Muscle of leg (tissue), 11 donors: ENCODE data around the gene RNU6-8. TPM values are rescaled to one million over a fixed set of nuclear protein-coding genes. Genes with fewer than 3 reads are reported as not detected.

Experiments used
- DNase-seq: peaks from one replicate; pipeline ENCODE4 v3.0.0; 2013
- H3K27ac ChIP-seq: one replicate; pipeline ENCODE4 v1.5.1; 2013; ENCODE audit warnings: mild to moderate bottlenecking, low read length, control low read depth
- H3K27me3 ChIP-seq: one replicate; pipeline ENCODE4 v1.6.1; 2013; ENCODE audit warnings: low read length; ENCODE audit not compliant: control insufficient read depth, insufficient read depth
- H3K36me3 ChIP-seq: one replicate; pipeline ENCODE4 v1.6.1; 2013; ENCODE audit warnings: low read length; ENCODE audit not compliant: control insufficient read depth, insufficient read depth
- H3K4me1 ChIP-seq: one replicate; pipeline ENCODE4 v1.6.1; 2013; ENCODE audit warnings: low read length; ENCODE audit not compliant: control insufficient read depth, insufficient read depth
- H3K4me3 ChIP-seq: one replicate; pipeline ENCODE4 v1.5.1; 2013; ENCODE audit warnings: low read length, control low read depth
- H3K9me3 ChIP-seq: replicated peaks from 2 replicates; pipeline ENCODE4 v1.6.1; 2013; ENCODE audit warnings: low read depth, low read length; ENCODE audit not compliant: control insufficient read depth
- WGBS: methylation state at CpG from one replicate; pipeline ENCODE4 v1.1.5; 2013; ENCODE audit warnings: missing lambda C conversion rate; ENCODE audit not compliant: insufficient coverage; 5-methylcytosine and 5-hydroxymethylcytosine counted together
- polyA plus RNA-seq, 8 donors: library from polyadenylated mRNA; unstranded; fragments of 120-200 nt; gene quantifications; one replicate each; pipeline versions ENCODE4 v1.2.1 to v1.2.3, GENCODE V29; 2013; ENCODE audit warnings: inconsistent platforms in 1 of 8, low replicate concordance in 1 of 8; ENCODE audit not compliant: insufficient read length in 8 of 8, insufficient read depth in 1 of 8
- total RNA-seq: library from RNA; stranded (reverse); fragments of 120-200 nt; gene quantifications from one replicate; pipeline ENCODE4 v1.2.4, GENCODE V29; 2013

Gene RNU6-8
- total and polyA plus RNA-seq, 9 donors, result not detected

DNA sequence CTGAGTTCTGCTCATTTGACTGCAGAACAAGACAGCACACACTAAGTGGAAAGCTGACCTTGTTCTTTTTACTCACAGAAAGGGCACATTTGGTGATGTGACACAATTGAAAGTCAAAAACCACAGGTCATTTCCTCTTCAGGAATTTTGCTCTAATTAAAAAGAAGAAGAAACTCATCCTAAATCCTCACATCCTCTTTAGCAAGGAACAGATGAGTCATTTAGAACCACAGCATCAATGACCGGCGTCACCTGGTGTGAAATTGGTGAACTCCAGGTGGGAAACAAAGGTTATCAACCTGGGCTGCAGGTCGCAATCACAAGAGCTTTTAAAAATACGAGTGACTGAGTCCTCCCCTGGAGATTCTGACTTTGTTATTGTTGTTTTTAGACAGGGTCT, 2.9 kb upstream of the RNU6-8 start:
- no peak overlapping the region for H3K27ac ChIP-seq
- no peaks in the 10 kb centered on the region for H3K9me3 ChIP-seq
- peak; percentile 32 for DNase-seq
- H3K27me3 ChIP-seq, result no peaks in the 10 kb centered on the region
- no peaks in the 10 kb centered on the region for H3K36me3 ChIP-seq
- 70% methylated on average over 4 of the region's 4 CpGs for WGBS
- H3K4me1 ChIP-seq, result peaks cover 7% of the 10 kb centered on the region
- H3K4me3 ChIP-seq, result no peak overlapping the region

DNA sequence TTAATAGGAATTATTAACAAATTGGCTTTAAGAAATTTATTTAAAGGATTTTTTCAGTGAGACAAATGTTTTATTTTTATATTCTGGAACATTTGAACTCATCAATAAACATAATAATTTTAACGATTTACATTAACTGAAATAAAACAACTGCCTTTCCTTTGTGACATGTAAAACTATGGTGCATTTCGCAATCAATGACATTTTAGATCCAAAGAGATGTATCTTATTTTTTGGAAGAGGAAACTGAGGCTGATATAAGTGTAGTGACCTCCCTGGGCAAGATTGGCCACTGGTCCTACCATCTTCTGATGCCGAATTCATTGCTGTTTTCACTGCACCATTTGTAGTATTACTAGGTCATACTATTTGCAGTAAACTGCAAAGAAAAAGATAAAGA, 2.5 kb upstream of the RNU6-8 start:
- H3K9me3 ChIP-seq, result no peaks in the 10 kb centered on the region
- H3K27me3 ChIP-seq, result no peaks in the 10 kb centered on the region
- no peak for DNase-seq
- H3K27ac ChIP-seq, result no peak overlapping the region
- no peaks in the 10 kb centered on the region for H3K36me3 ChIP-seq
- WGBS, result no CpG with 5 or more reads among the region's 3 CpGs
- H3K4me1 ChIP-seq, result peaks cover 7% of the 10 kb centered on the region
- no peak overlapping the region for H3K4me3 ChIP-seq

DNA sequence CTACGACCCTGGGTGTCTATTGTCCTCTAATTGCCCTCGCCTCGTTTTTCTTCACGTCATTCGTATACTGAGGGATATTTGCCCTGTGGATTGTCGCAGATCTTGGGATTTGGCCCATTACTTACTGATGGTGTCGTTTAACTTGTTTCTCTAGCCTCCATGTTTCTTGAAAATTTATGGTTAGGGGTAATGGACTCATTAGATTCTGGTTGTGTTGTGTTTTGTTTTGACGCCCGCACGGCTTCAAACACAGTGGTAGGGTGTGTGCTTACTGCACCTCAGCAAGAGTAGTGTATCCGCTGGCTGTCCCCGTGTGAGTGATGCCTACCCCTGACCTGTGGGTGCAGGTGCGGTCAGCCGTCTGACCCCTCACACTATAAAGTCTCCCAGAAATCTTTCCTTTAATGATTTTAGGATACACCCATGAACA, 874 bp upstream of the RNU6-8 start:
- no peaks in the 10 kb centered on the region for H3K27me3 ChIP-seq
- H3K27ac ChIP-seq, result peak overlapping the region; percentile 96
- H3K36me3 ChIP-seq, result no peaks in the 10 kb centered on the region
- no peaks in the 10 kb centered on the region for H3K9me3 ChIP-seq
- WGBS, result 0% methylated on average over 5 of the region's 14 CpGs
- peak; percentile 36 for DNase-seq
- peaks cover 7% of the 10 kb centered on the region for H3K4me1 ChIP-seq
- H3K4me3 ChIP-seq, result peak overlapping the region; percentile 95

DNA sequence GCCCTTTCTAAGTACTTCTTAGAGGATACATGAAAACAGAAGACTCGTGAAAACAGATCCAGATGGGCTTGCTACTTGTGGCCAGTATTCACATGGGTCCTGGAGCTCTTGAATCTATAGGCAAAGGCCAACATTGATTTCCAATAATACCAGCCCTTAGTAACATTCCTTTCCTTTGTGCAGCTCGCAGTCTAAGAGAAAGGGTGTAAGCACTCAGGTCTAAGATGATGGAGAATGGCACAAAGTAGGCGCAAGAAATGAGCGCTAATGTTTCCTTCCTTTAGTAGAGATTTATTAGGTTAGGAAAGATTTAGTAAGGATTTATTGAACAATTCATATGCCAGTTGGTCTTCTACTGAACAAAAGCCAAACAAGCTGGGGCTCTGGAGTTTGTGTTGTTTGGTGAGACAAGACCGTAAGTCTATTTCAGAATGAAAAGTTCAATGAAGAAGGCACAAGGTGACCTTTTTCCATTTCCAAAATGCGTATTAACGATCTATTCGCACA, 525 bp downstream of the RNU6-8 start:
- no peaks in the 10 kb centered on the region for H3K36me3 ChIP-seq
- WGBS, result 0% methylated on average over 4 of the region's 8 CpGs

DNA sequence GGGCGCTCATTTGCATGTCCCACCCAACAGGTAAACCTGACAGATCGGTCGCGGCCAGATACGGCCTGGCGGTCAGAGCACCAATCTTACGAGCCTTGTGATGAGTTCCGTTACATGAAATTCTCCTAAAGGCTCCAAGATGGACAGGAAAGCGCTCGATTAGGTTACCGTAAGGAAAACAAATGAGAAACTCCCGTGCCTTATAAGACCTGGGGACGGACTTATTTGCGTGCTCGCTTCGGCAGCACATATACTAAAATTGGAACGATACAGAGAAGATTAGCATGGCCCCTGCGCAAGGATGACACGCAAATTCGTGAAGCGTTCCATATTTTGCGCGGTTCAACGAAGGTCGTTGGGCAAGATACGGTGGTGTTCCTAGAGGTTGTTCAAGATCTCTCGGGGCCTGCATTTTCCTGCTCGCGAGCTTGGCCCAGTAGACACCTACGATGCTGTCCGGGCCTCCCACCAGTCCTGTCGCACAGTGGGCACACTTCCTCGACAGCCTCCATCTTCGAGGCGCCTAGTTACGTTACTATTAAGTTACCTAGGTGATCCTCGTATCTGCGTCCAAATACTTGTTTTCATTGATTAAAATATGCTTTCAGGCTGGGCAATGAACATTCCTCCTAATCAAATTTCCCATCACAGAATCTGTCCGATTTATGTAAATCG, 1.1 kb downstream of the RNU6-8 start, which contains the start of gene RNU6-7:
TSS of gene RNU6-7 (plus strand) at position 230 of the 675 bp plus-strand sequence.
- H3K4me1 ChIP-seq, result peaks cover 7% of the 10 kb centered on the region
- peak; percentile 61 for DNase-seq
- H3K36me3 ChIP-seq, result no peaks in the 10 kb centered on the region
- H3K27me3 ChIP-seq, result no peaks in the 10 kb centered on the region
- peak within 1 kb of the TSS; percentile 96 for H3K27ac ChIP-seq
- peak within 1 kb of the TSS; percentile 95 for H3K4me3 ChIP-seq
- WGBS, result 2% methylated on average over 34 of the region's 40 CpGs
- no peaks in the 10 kb centered on the region for H3K9me3 ChIP-seq

More for the DNA sequence above, 525 bp downstream of the RNU6-8 start:
- DNase-seq, result peak; percentile 46
- Histone ChIP-seq H3K4me3 (peak overlapping the region; percentile 95), H3K9me3 (no peaks in the 10 kb centered on the region), H3K27me3 (no peaks in the 10 kb centered on the region), H3K4me1 (peaks cover 7% of the 10 kb centered on the region), H3K27ac (peak overlapping the region; percentile 96)

DNA sequence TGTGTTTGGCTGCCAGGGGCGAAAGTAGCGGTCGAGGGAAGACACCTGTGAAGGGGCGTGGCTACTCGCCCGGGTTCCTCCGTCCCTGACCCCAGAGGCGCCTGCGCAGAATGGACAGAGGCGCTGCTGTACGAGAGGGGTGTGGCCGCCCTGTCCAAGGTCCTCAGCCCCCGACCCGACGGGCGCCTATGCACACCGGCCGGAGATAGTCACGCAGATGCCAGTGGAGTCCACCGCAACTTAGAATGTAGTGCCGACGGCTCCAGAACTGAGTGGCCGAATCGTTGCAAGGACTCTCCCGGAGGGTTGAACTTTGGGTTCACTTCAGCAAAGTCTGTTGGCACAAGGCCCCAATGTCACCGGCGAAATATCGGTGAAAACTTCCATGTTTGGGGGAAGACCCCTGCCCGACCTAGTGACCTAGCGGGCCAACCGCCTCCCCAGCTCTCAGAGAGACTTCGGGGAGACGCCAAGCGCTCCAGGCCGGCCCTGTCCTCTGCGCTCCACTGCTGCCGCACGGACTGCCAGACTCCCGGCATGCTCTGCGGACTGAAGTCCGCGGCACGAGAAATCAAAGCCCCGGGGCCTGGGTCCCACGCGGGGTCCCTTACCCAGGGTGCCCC, 1.8 kb downstream of the RNU6-8 start:
- 0% methylated on average over 46 of the region's 46 CpGs for WGBS
- Histone ChIP-seq H3K4me3 (peak overlapping the region; percentile 95), H3K4me1 (peaks cover 7% of the 10 kb centered on the region), H3K27ac (peak overlapping the region; percentile 96), H3K27me3 (no peaks in the 10 kb centered on the region), H3K36me3 (no peaks in the 10 kb centered on the region), H3K9me3 (no peaks in the 10 kb centered on the region)
- DNase-seq, result peak; percentile 91

DNA sequence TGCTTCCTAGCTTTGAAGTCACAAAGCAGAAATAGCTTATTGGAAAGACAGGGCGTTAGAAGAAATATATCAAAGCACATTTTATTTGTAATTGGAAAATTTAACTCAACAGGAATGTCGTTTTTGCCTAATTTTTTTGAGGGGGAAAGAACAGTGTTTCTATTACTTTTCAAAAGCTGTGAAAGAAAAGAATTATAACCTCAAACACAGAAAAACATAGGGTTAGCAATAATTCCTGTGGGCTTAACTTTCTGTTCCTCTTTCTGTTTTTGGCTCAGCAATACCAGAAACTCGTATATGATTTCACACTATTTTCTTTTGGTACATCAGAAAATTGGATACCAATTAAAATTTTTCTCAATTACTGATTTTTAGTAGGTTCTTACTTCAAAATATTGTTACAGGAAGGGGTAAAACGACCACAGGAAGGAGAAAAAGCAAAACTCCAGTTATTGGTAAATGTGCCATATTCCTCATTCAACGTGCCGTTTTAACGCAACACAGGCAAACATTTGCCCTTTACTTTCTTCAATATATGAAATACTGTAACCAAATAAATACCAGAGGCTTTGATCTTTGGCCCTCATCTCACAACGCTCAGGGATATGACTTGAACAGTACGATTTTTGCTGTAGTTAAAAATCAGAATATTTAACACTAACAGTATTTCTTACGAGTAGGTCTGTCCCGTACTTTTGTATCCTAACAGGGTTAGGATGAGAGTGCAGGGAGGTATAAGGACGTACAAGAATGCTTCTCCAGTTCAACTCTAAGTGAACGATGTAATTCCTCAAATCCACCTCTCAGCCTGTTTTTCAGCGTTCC, 2.5 kb downstream of the RNU6-8 start:
- H3K4me1 ChIP-seq, result peaks cover 7% of the 10 kb centered on the region
- peak; percentile 17 for DNase-seq
- peak overlapping the region; percentile 95 for H3K4me3 ChIP-seq
- peak overlapping the region; percentile 96 for H3K27ac ChIP-seq
- H3K36me3 ChIP-seq, result no peaks in the 10 kb centered on the region
- 0% methylated on average over 1 of the region's 14 CpGs for WGBS
- H3K9me3 ChIP-seq, result no peaks in the 10 kb centered on the region
- H3K27me3 ChIP-seq, result no peaks in the 10 kb centered on the region

DNA sequence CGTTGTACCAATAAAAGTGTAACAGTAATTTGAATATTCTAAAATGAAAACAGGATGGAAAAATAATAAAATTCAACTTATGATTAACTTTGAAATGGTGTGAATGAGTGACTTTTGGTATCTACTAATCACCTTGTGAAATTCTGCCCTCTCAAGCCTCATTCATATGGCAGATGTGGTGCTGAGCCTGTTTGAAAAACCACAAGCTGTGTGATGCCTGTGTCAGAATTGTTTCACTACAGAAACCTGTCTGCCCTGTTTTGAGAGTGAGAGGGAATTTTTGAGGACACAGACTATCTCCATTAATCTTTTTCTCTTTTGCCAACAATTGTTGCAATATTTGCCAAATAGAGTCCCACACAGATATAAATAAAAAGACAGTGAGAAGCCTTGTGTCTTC, 5.2 kb downstream of the RNU6-8 start:
- Histone ChIP-seq H3K9me3 (no peaks in the 10 kb centered on the region), H3K36me3 (no peaks in the 10 kb centered on the region), H3K27me3 (no peaks in the 10 kb centered on the region), H3K4me3 (no peak overlapping the region), H3K27ac (no peak overlapping the region), H3K4me1 (peaks cover 4% of the 10 kb centered on the region)
- DNase-seq, result no peak
- WGBS, result no CpG with 5 or more reads among the region's 1 CpG

DNA sequence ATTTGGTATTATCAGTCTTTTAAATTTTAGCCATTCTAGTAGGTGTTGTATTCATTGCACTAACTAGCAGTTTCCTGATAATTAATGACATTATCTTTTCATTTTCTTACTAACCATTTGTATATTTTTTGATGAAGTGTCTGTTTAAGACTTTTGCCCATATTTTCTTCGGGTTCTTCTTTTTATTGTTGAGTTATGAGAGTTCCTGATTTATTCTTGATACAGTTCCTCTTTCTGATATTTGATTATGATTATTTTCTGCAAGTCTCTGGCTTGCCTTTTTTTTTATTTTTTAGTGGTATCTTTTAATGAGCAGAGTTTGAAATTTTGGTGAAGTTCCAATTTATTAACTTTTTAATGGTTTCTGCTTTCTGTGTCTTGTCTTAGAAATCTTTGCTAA, 7.4 kb downstream of the RNU6-8 start:
- no peaks in the 10 kb centered on the region for H3K27me3 ChIP-seq
- H3K9me3 ChIP-seq, result no peaks in the 10 kb centered on the region
- H3K27ac ChIP-seq, result no peak overlapping the region
- no peaks in the 10 kb centered on the region for H3K4me1 ChIP-seq
- H3K36me3 ChIP-seq, result no peaks in the 10 kb centered on the region
- no CpG with 5 or more reads among the region's 1 CpG for WGBS
- DNase-seq, result no peak
- H3K4me3 ChIP-seq, result no peak overlapping the region

DNA sequence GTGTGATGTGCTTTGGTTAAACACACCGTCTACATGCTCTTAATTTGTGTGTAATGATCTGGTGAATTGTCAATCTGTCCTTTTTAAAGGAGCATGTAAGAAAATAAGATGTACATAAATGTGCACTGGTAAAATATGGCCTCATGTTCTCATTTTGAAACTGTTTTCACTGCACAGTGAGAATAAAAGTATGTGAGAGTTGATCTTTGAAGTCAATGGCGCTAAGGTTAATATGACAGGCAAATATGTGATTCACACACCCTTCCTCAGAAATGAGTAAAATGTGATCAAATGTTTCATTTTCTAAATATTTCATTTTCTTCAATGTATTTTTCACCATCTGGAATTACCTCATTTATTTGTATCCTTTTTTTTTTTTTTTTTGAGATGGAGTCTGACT, 9.5 kb downstream of the RNU6-8 start:
- no peaks in the 10 kb centered on the region for H3K27me3 ChIP-seq
- WGBS, result 86% methylated on average over 1 of the region's 2 CpGs
- no peaks in the 10 kb centered on the region for H3K9me3 ChIP-seq
- H3K36me3 ChIP-seq, result no peaks in the 10 kb centered on the region
- no peaks in the 10 kb centered on the region for H3K4me1 ChIP-seq
- H3K4me3 ChIP-seq, result no peak overlapping the region
- H3K27ac ChIP-seq, result no peak overlapping the region
- DNase-seq, result no peak
